NCI-H1105 (cell line): ENCODE results near the gene BMERB1.

Experiments
- DNase-seq: peaks from one replicate; lab custom pipeline; 2025; lab: John Stamatoyannopoulos, UW

The BMERB1 gene

GRCh38 chr16:15616012-15616411, 181.6 kb downstream of the BMERB1 start:
- no peak for DNase-seq

- DNase-seq: no peak
Observed at GRCh38 chr16:15616475-15617165, 182.2 kb downstream of the BMERB1 start.

- no peak for DNase-seq
Observed at GRCh38 chr16:15617901-15618300, 183.5 kb downstream of the BMERB1 start.

- DNase-seq: no peak
Observed at GRCh38 chr16:15618392-15618791, 184.0 kb downstream of the BMERB1 start.

GRCh38 chr16:15620611-15621195, 186.3 kb downstream of the BMERB1 start:
- no peak for DNase-seq

GRCh38 chr16:15621456-15621855, 187.1 kb downstream of the BMERB1 start:
- no peak for DNase-seq

GRCh38 chr16:15621889-15622288, 187.5 kb downstream of the BMERB1 start:
- DNase-seq: no peak

- no peak for DNase-seq
Observed at GRCh38 chr16:15631730-15632409, 197.5 kb downstream of the BMERB1 start.

- no peak for DNase-seq
Observed at GRCh38 chr16:15635926-15636325, 201.5 kb downstream of the BMERB1 start.

- DNase-seq: no peak
Observed at GRCh38 chr16:15636392-15636873, 202.0 kb downstream of the BMERB1 start.
